ENCODE measurements around the gene FOXS1. TPM values are rescaled to one million over a fixed set of nuclear protein-coding genes. Genes with fewer than 3 reads are reported as not detected.

FOXS1 gene
- total and polyA plus RNA-seq, 12 donors, result 1.4 to 7.5 (median 2.9) TPM

GRCh38 chr20:31871618-31871954 is 26.2 kb upstream of the FOXS1 start:
- Histone ChIP-seq H3K4me1 (peaks cover 3 to 21% (median 13%) of the 10 kb centered on the region in 9 donors), H3K4me3 (no peak overlapping the region), H3K27ac (no peak overlapping the region), H3K36me3 (no peaks in the 10 kb centered on the region), H3K27me3 (peaks cover 0 to 42% (median 0%) of the 10 kb centered on the region in 7 donors), H3K9me3 (no peaks in the 10 kb centered on the region)
- ATAC-seq, result no peak
- 97 to 100% methylated on average over 1 of the region's 1 CpG for WGBS, 2 donors
- no peak for DNase-seq
- intact Hi-C loops (cut with DNase I), result no loop called here
- TF ChIP-seq CTCF (IDR thresholded peaks at IDR 0.05), result no peak

- Histone ChIP-seq H3K4me3 (peak overlapping the region; percentile 42 to 86 (median 68)), H3K4me1 (peaks cover 3 to 21% (median 13%) of the 10 kb centered on the region in 9 donors), H3K27ac (peak overlapping the region in 8 of 10 donors; percentile 30 to 82 (median 54)), H3K27me3 (peaks cover 0 to 42% (median 0%) of the 10 kb centered on the region in 7 donors), H3K9me3 (no peaks in the 10 kb centered on the region), H3K36me3 (no peaks in the 10 kb centered on the region)
- WGBS, 2 donors, result 10 to 11% methylated on average over 24 of the region's 24 CpGs
- intact Hi-C loops (cut with DNase I), result no loop called here
- DNase-seq, result no peak
- peak in 1 of 8 donors; percentile 45 for ATAC-seq
- no peak for TF ChIP-seq CTCF (IDR thresholded peaks at IDR 0.05)
Observed at GRCh38 chr20:31870726-31871617, 25.6 kb upstream of the FOXS1 start.

- peak within 1 kb of the TSS in 8 of 10 donors; percentile 30 to 82 (median 54) for H3K27ac ChIP-seq
- peak; percentile 81 to 88 (median 85) for ATAC-seq
- peak; percentile 31 to 49 for DNase-seq
- H3K4me1 ChIP-seq, result peaks cover 3 to 21% (median 13%) of the 10 kb centered on the region in 9 donors
- H3K27me3 ChIP-seq, result peaks cover 0 to 42% (median 0%) of the 10 kb centered on the region in 7 donors
- no peaks in the 10 kb centered on the region for H3K9me3 ChIP-seq
- peak within 1 kb of the TSS; percentile 42 to 86 (median 68) for H3K4me3 ChIP-seq
- TF ChIP-seq CTCF (IDR thresholded peaks at IDR 0.05), result no peak
- H3K36me3 ChIP-seq, result no peaks in the 10 kb centered on the region
- intact Hi-C loops (cut with DNase I), result no loop called here
- 0 to 1% methylated on average over 66 to 80 of the region's 80 CpGs for WGBS, 2 donors
Observed at GRCh38 chr20:31869942-31870725, 24.7 kb upstream of the FOXS1 start, which contains the start of the genes DUSP15 and TTLL9. Gene DUSP15, minus strand, starts transcription at chr20:31870527. Its CDS starts 190 bp downstream, at chr20:31870337. Gene TTLL9, plus strand, starts transcription at chr20:31870634. Its CDS starts 493 bp downstream, at chr20:31871127.

GRCh38 chr20:31869673-31869941 is 24.2 kb upstream of the FOXS1 start:
- TF ChIP-seq CTCF (IDR thresholded peaks at IDR 0.05), result no peak
- no peak for DNase-seq
- Histone ChIP-seq H3K27me3 (peaks cover 0 to 42% (median 0%) of the 10 kb centered on the region in 7 donors), H3K9me3 (no peaks in the 10 kb centered on the region), H3K36me3 (no peaks in the 10 kb centered on the region), H3K4me1 (peaks cover 3 to 21% (median 13%) of the 10 kb centered on the region in 9 donors), H3K27ac (peak overlapping the region in 3 of 10 donors; percentile 47 to 82 (median 66)), H3K4me3 (peak overlapping the region; percentile 42 to 86 (median 68))
- intact Hi-C loops (cut with DNase I), result no loop called here
- ATAC-seq, result peak in 4 of 8 donors; percentile 5 to 15 (median 11)
- 14 to 17% methylated on average over 1 of the region's 1 CpG for WGBS, 2 donors
